GM12891 (cell line): ENCODE data around the gene SLC7A10.

Experiments used
- DNase-seq: peaks from one replicate; pipeline ENCODE4 v3.0.0; 2011; ENCODE audit warnings: low spot score; ENCODE audit not compliant: insufficient read length
- FAIRE-seq: peaks from 2 replicates; lab custom pipeline; 2011; peaks lifted over from hg19 to GRCh38; lab: Jason Lieb, UNC
- PAX5 ChIP-seq: IDR thresholded peaks from 2 replicates; pipeline ENCODE4 v1.6.1; 2011; ENCODE audit warnings: low read length, moderate library complexity, mild to moderate bottlenecking; ENCODE audit not compliant: insufficient read depth, severe bottlenecking
- POLR2A ChIP-seq: IDR thresholded peaks from 2 replicates; pipeline ENCODE4 v1.6.1; 2011; ENCODE audit warnings: low read depth, low read length, control low read depth
- POLR2AphosphoS5 ChIP-seq: IDR thresholded peaks from 2 replicates; pipeline ENCODE4 v1.6.1; 2011; ENCODE audit warnings: low read depth, low read length, control low read depth
- POU2F2 ChIP-seq: IDR thresholded peaks from 2 replicates; pipeline ENCODE4 v1.6.1; 2011; ENCODE audit warnings: low read depth, mild to moderate bottlenecking, control low read depth, low read length, moderate library complexity
- SPI1 ChIP-seq: IDR thresholded peaks from 2 replicates; pipeline ENCODE4 v1.6.1; 2011; ENCODE audit warnings: low read depth, low read length, control low read depth
- TAF1 ChIP-seq: IDR thresholded peaks from 2 replicates; pipeline ENCODE4 v1.6.1; 2011; ENCODE audit warnings: low read depth, low read length, control low read depth

The SLC7A10 gene

GRCh38 chr19:33267706-33268105, 42.1 kb upstream of the SLC7A10 start:
- TF ChIP-seq POU2F2 = no peak
- TF ChIP-seq POLR2AphosphoS5 = no peak
- no peak for TF ChIP-seq POLR2A
- no peak for FAIRE-seq
- DNase-seq = no peak

- FAIRE-seq (no peak), DNase-seq (no peak)
- TF ChIP-seq POLR2AphosphoS5 (no peak), TAF1 (no peak), POLR2A (no peak), SPI1 (no peak), POU2F2 (no peak), PAX5 (no peak)
Measured at GRCh38 chr19:33266974-33267484, 41.4 kb upstream of the SLC7A10 start.

- FAIRE-seq (no peak), DNase-seq (no peak)
- no peak for TF ChIP-seq SPI1
- no peak for TF ChIP-seq POLR2AphosphoS5
- no peak for TF ChIP-seq PAX5
- TF ChIP-seq POU2F2 = no peak
- no peak for TF ChIP-seq TAF1
Measured at GRCh38 chr19:33264881-33265445, 39.3 kb upstream of the SLC7A10 start.

GRCh38 chr19:33263325-33264023, 37.8 kb upstream of the SLC7A10 start:
- TF ChIP-seq SPI1 (no peak), POLR2A (no peak), POLR2AphosphoS5 (no peak), POU2F2 (no peak), TAF1 (no peak), PAX5 (no peak)
- FAIRE-seq (no peak), DNase-seq (no peak)

- DNase-seq = no peak
- TF ChIP-seq TAF1 (no peak), POLR2AphosphoS5 (no peak), POU2F2 (no peak), SPI1 (no peak), POLR2A (no peak), PAX5 (no peak)
- FAIRE-seq = no peak
Measured at GRCh38 chr19:33261511-33262189, 36.0 kb upstream of the SLC7A10 start.

GRCh38 chr19:33260628-33261418, 35.2 kb upstream of the SLC7A10 start:
- no peak for FAIRE-seq
- DNase-seq = no peak
- TF ChIP-seq SPI1 (peak; percentile 57), POLR2A (no peak)

- TF ChIP-seq POLR2AphosphoS5 (no peak), TAF1 (no peak), PAX5 (no peak), POU2F2 (no peak), POLR2A (no peak), SPI1 (no peak)
- FAIRE-seq = no peak
- DNase-seq = no peak
Measured at GRCh38 chr19:33259539-33259938, 33.9 kb upstream of the SLC7A10 start.

GRCh38 chr19:33257828-33258227, 32.2 kb upstream of the SLC7A10 start:
- no peak for TF ChIP-seq SPI1
- no peak for TF ChIP-seq POU2F2
- TF ChIP-seq POLR2A = no peak
- TF ChIP-seq POLR2AphosphoS5 = no peak
- TF ChIP-seq PAX5 = no peak
- TF ChIP-seq TAF1 = no peak
- DNase-seq = no peak
- FAIRE-seq = no peak

GRCh38 chr19:33256261-33256660, 30.6 kb upstream of the SLC7A10 start:
- DNase-seq = no peak
- no peak for FAIRE-seq
- TF ChIP-seq TAF1 (no peak), SPI1 (no peak), POLR2AphosphoS5 (no peak), POLR2A (no peak), POU2F2 (no peak), PAX5 (no peak)
